Caco-2 (cell line): ENCODE data around the gene GLCCI1. TPM values are rescaled to one million over a fixed set of nuclear protein-coding genes. Genes with fewer than 3 reads are reported as not detected.

Experiments
- BruUV-seq: library from RNA; stranded (reverse); fragments of 400-500 nt; replicated peaks from 2 replicates; lab custom pipeline; 2021; lab: Mats Ljungman, UMichigan
- CTCF ChIA-PET: fragments of 300-600 bp; sonication (Branson Sonifier 250); formaldehyde crosslinking; loops from one replicate; lab custom pipeline; 2022; ENCODE audit warnings: antibody characterized with exemption; lab: Charles Lee
- POLR2A ChIA-PET: fragments of 300-600 bp; sonication (Branson Sonifier 250); formaldehyde crosslinking; loops from one replicate; lab custom pipeline; 2022; ENCODE audit warnings: antibody characterized with exemption; lab: Charles Lee
- DNase-seq, 2 experiments: peaks; one replicate each; pipeline versions ENCODE4 v3.0.0 to v3.0.0-alpha.2; 2020 to 2022
- H3K27me3 ChIP-seq: replicated peaks from 2 replicates; pipeline ENCODE4 v1.6.0; 2011; ENCODE audit warnings: low read length; ENCODE audit not compliant: control insufficient read depth, insufficient read depth
- H3K36me3 ChIP-seq: 2 replicates; pipeline ENCODE4 v1.5.1; 2011; ENCODE audit warnings: low read length; ENCODE audit not compliant: control insufficient read depth, insufficient read depth
- H3K4me1 ChIP-seq: fragments of 250-450 bp; sonication (Bioruptor Pico); 2 replicates; pipeline ENCODE4 v1.5.1; 2020; ENCODE audit warnings: mild to moderate bottlenecking
- H3K4me3 ChIP-seq: 2 replicates; pipeline ENCODE4 v1.5.1; 2011; ENCODE audit warnings: low read depth, mild to moderate bottlenecking, control low read depth, low read length
- H3K9me3 ChIP-seq: fragments of 250-450 bp; sonication (Bioruptor Pico); 2 replicates; pipeline ENCODE4 v1.5.1; 2020; ENCODE audit warnings: mild to moderate bottlenecking, moderate library complexity
- H3K27ac Mint-ChIP-seq: one replicate; pipeline ENCODE4 v1.8.0; 2022; ENCODE audit warnings: mixed read lengths; ENCODE audit not compliant: unreplicated experiment
- H3K27me3 Mint-ChIP-seq: one replicate; pipeline ENCODE4 v1.8.0; 2022; ENCODE audit warnings: mixed read lengths; ENCODE audit not compliant: insufficient read depth, unreplicated experiment
- H3K36me3 Mint-ChIP-seq: one replicate; pipeline ENCODE4 v1.8.0; 2022; ENCODE audit warnings: mild to moderate bottlenecking, mixed read lengths; ENCODE audit not compliant: insufficient read depth, unreplicated experiment
- H3K4me1 Mint-ChIP-seq: one replicate; pipeline ENCODE4 v1.8.0; 2022; ENCODE audit warnings: low read depth, mixed read lengths; ENCODE audit not compliant: unreplicated experiment
- H3K4me3 Mint-ChIP-seq: one replicate; pipeline ENCODE4 v1.8.0; 2022; ENCODE audit warnings: mild to moderate bottlenecking, moderate library complexity, mixed read lengths; ENCODE audit not compliant: unreplicated experiment
- H3K9me3 Mint-ChIP-seq: one replicate; pipeline ENCODE4 v1.8.0; 2022; ENCODE audit warnings: mixed read lengths; ENCODE audit not compliant: unreplicated experiment
- intact Hi-C: fragments of 100-400 bp; cut with micrococcal nuclease; formaldehyde crosslinking; loops from one replicate; pipeline ENCODE4 v1.10.0; 2022; ENCODE audit not compliant: unreplicated experiment
- total RNA-seq: library from RNA; stranded (reverse); gene quantifications from 2 replicates; pipeline ENCODE4 v1.2.3, GENCODE V29; 2022
- TF ChIP-seq, protein P1 (sequence below), 2 experiments: fragments of 200-600 bp in 1 of 2; IDR thresholded peaks; 1 replicate in 1 of 2; 2 replicates in 1 of 2; pipeline versions ENCODE4 v1.5.1 to v1.8.0; 2011 to 2022; ENCODE audit warnings: antibody characterized with exemption in 1 of 2, control low read depth in 1 of 2, inconsistent platforms in 1 of 2, low read depth in 1 of 2, low read length in 1 of 2, mild to moderate bottlenecking in 1 of 2, moderate library complexity in 1 of 2; ENCODE audit not compliant: insufficient read depth in 1 of 2, severe bottlenecking in 1 of 2, unreplicated experiment in 1 of 2

Gene GLCCI1
- total RNA-seq, 1 experiment from 2014 or later, result 18.8 TPM

DNA sequence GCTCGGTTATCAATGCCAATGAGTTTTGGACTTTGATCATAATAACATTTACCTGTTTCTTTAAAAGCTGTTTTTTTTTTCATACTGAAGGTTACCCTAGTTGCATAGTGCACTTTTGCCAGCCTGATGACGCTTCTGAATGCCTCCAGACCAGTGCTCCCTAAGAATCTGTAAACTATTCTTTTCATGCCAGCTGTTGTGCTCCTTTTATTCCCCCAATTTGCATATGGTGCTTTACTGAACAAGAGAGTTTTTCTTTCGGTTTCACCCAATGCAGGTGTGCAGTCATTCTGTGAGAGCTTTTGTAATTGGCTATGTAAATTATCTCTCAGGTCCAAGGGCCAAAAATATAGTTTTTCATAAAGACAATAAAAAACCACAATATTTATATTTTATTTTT lies 48.1 kb upstream of the GLCCI1 start:
- POLR2A ChIA-PET, result no interaction called here
- Mint-ChIP-seq H3K9me3 (no peaks in the 10 kb centered on the region), H3K27me3 (no peaks in the 10 kb centered on the region), H3K36me3 (no peaks in the 10 kb centered on the region), H3K4me1 (peaks cover 25% of the 10 kb centered on the region), H3K4me3 (no peak overlapping the region), H3K27ac (no peak overlapping the region)
- no peaks in the 10 kb centered on the region for H3K27me3 ChIP-seq
- H3K9me3 ChIP-seq, result no peaks in the 10 kb centered on the region
- no TSS peak for BruUV-seq
- intact Hi-C loops, result no loop called here
- CTCF ChIA-PET, result no interaction called here
- TF ChIP-seq, protein P1, sequence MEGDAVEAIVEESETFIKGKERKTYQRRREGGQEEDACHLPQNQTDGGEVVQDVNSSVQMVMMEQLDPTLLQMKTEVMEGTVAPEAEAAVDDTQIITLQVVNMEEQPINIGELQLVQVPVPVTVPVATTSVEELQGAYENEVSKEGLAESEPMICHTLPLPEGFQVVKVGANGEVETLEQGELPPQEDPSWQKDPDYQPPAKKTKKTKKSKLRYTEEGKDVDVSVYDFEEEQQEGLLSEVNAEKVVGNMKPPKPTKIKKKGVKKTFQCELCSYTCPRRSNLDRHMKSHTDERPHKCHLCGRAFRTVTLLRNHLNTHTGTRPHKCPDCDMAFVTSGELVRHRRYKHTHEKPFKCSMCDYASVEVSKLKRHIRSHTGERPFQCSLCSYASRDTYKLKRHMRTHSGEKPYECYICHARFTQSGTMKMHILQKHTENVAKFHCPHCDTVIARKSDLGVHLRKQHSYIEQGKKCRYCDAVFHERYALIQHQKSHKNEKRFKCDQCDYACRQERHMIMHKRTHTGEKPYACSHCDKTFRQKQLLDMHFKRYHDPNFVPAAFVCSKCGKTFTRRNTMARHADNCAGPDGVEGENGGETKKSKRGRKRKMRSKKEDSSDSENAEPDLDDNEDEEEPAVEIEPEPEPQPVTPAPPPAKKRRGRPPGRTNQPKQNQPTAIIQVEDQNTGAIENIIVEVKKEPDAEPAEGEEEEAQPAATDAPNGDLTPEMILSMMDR (IDR thresholded peaks at IDR 0.05; ENCODE audit: insufficient read depth in 1 of 2, low read depth in 1 of 2, low read length in 1 of 2, severe bottlenecking in 1 of 2, unreplicated experiment in 1 of 2), result no peak
- H3K4me1 ChIP-seq, result peaks cover 28% of the 10 kb centered on the region
- no peaks in the 10 kb centered on the region for H3K36me3 ChIP-seq
- no peak for DNase-seq
- H3K4me3 ChIP-seq, result no peak overlapping the region

DNA sequence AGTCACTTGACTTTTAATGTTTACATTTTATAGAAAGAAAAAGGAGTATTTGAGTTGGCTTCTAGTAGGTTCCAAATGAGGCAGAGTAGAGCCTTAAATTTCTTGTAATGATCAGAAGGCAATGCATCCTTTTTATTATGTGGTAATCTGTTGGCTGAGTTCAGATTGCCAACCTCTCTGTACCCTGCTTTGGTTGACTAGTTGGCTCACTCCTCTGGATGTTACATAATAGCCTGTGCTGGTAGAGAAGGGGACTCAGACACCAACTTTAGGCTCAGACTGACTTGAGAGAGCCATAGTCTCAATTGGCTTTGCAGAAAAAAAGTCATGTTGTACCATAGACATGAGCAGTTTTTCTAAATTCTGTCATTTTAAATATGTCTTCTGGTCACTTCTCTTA lies 46.8 kb upstream of the GLCCI1 start:
- Mint-ChIP-seq H3K36me3 (no peaks in the 10 kb centered on the region), H3K4me1 (peaks cover 25% of the 10 kb centered on the region), H3K27me3 (no peaks in the 10 kb centered on the region), H3K9me3 (no peaks in the 10 kb centered on the region), H3K27ac (peak overlapping the region; percentile 18), H3K4me3 (no peak overlapping the region)
- DNase-seq, result no peak
- H3K4me1 ChIP-seq, result peaks cover 28% of the 10 kb centered on the region
- no TSS peak for BruUV-seq
- intact Hi-C loops, result loop anchor here (1.0 kb wide), 1 partner anchor 11 kb away; no protein-coding TSS in a partner anchor
- H3K9me3 ChIP-seq, result no peaks in the 10 kb centered on the region
- ChIA-PET POLR2A (no interaction called here), CTCF (no interaction called here)
- TF ChIP-seq, protein P1 (IDR thresholded peaks at IDR 0.05; ENCODE audit: insufficient read depth in 1 of 2, low read depth in 1 of 2, low read length in 1 of 2, severe bottlenecking in 1 of 2, unreplicated experiment in 1 of 2), result no peak
- H3K36me3 ChIP-seq, result no peaks in the 10 kb centered on the region
- no peak overlapping the region for H3K4me3 ChIP-seq
- no peaks in the 10 kb centered on the region for H3K27me3 ChIP-seq

DNA sequence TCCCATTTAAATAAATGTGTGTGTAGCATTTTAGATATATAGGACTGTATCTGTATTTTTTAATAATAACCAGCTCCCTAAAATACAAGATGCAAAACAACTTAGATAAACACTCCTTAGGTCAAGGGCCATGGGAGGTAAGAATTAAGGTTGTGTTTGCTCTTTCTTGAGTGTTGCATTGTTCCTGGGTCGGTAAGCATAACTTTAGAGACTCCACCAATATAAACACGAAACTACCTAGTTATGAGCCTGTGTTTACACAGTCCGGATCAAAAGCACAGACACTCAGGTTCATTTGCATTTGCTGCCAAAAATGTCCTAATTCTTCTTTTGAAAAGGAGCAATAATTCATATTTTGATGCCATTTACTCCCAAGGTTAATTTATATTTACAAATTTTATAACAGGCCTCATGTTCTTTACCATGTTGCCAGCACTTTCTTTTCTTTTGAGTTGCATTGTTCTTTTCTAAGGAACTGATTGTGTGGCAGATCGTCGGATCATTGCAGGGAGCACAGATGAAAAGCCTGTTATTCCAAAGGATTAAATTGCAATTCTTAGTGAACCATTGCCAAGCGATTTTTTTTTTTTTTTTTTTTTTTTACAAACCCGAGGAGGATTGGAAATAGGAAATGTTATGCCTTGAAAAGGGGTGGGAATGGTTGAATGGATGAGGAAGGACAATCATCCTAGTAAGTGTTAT lies 45.8 kb upstream of the GLCCI1 start:
- Mint-ChIP-seq H3K36me3 (no peaks in the 10 kb centered on the region), H3K27me3 (no peaks in the 10 kb centered on the region), H3K27ac (peak overlapping the region; percentile 18), H3K4me3 (peak overlapping the region; percentile 29), H3K4me1 (peaks cover 25% of the 10 kb centered on the region), H3K9me3 (no peaks in the 10 kb centered on the region)
- TF ChIP-seq, protein P1 (IDR thresholded peaks at IDR 0.05; ENCODE audit: insufficient read depth in 1 of 2, low read depth in 1 of 2, low read length in 1 of 2, severe bottlenecking in 1 of 2, unreplicated experiment in 1 of 2), result no peak
- ChIA-PET POLR2A (no interaction called here), CTCF (no interaction called here)
- no TSS peak for BruUV-seq
- Histone ChIP-seq H3K9me3 (no peaks in the 10 kb centered on the region), H3K4me3 (no peak overlapping the region), H3K36me3 (no peaks in the 10 kb centered on the region), H3K4me1 (peaks cover 28% of the 10 kb centered on the region), H3K27me3 (no peaks in the 10 kb centered on the region)
- peak in 1 of 2 experiments; percentile 34 for DNase-seq
- intact Hi-C loops, result loop anchor here (1.0 kb wide), 1 partner anchor 12 kb away; no protein-coding TSS in a partner anchor
